Measurements from ENCODE around the gene PLEKHA7.
"Not testable (repeated sequence)": the region's sequence is repeated elsewhere in the genome, so short reads cannot be mapped to it uniquely, and the experiment has no call there.

Gene PLEKHA7

DNA sequence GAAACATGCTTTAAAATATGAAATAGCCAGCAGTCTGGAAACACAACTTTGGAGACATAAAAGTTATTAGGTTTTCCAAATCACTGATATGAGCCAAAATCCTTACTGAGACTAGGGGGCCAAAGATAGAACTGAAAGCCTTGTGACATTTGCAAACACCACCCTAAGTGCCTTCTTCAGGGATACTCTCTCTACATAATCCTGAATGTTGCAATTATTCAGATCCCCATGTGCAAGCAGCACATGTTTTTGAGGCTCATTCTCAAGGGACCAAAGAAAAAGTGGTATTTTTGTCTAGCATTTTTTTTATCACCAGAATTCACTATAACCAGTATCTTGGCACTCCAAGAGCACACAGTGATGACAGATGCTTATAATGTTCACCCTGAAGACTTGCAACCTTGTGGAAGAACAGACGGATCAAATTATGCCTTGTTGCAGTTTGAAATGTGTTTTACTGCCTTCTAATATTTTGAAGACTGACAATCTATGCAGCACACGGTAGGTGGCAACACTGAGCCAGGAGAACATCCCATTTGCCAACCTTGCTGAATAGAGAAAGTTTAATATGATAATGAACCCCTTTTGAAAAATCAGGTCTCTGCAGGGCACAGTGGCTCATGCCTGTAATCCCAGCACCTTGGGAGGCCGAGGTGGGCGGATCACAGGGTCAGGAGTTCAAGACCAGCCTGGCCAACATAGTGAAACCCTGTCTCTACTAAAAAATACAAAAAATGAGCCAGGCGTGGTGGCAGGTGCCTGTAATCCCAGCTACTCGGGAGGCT is 78.5 kb downstream of the PLEKHA7 start:
- DNase-seq = peak; percentile 24

DNA sequence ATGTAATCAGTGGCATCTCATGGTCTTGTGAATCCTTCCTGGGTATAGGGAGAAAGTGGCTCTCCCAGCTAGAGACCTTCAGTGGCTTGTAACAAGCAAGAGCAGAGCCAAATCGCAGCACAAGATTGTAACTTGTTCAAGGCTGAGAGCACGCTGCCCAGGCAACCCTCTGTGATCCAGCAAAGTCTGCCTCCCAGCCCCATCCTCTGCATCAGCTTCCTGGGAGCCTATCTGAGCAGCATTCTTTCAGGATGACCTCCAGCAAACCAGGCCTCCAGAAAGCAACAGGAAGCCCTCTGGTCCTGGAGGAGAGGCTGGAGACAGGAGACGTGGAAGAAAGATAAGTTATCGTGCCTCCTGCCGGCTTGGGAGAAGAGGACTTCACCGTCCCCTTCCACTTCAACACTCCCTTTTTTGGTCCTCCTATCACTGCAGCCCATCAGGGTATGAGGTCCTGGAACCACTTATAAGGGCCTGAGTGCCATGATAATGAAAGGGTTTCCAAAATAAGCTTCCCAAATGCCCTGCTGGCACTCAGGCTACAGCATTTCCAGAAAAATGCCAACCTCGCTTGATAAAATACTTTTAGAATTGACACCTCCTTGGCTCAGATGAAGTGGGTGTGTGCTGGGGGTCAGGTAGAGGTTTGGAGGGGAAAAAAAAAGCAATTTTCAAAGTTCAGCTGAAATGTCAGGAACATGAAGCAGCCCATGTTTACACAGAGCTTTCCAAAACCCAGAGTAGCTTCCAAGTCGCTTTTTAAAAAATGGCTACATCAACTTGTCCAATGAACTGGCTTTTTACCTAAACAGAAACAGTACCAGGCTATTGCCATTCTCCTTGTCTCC is 80.2 kb downstream of the PLEKHA7 start:
- no peak for DNase-seq

DNA sequence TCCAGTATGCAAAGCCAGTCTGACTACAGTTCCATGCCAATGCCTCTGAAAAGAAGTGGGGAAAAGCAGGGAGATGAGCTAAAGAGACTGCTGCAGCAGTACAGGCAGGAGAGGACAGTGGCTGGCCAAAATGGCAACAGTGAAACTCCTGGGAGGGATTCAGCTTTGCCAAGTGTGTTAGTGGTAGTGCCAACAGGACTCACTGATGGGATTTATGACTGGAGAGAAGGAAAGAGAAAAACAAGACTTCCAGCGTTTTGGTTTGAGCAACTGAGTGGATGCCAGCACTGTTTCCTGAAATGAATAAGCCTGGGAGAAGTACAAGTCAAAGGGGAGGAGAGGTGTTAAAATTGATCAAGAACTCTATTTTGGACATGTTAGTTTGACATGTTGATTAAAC is 80.9 kb downstream of the PLEKHA7 start:
- DNase-seq = no peak

- DNase-seq = no peak
Observed at GRCh38 chr11:16928044-16928443, 86.2 kb downstream of the PLEKHA7 start.

DNA sequence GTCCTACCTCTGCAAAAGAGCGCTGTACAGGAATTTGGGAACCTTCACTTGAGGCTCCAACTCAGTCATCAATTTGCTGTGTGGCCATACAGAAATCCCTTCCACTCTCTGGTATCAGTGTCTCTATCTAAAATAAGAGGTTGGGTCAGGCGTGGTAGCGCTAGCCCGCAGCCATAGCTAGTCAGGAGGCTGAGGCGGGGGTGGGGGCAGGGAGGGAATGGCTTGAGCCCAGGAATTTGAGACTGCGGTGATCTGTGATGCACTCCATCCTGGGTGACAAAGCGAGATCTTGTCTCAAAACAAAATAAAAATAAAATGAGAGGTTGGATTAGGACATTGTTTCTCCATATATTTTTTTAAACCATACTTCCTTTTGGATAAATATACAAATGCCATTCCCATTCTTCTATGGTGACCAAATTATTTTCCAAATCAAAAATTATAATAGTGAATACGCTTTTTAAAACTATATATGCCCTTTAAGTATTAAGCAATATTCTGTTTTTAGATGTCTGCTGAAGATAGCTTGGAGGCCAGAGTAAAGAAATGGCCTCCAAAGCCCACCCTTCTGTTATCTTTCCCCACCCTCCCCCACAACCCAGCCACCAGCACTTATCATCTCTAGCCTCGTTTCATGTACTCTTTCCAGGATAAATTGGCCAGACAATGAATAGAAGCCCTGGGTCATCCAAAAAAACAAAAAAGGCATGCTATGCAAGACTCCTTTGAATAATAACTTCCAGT is 87.2 kb downstream of the PLEKHA7 start:
- no peak for DNase-seq

GRCh38 chr11:16925561-16926065 is 88.6 kb downstream of the PLEKHA7 start:
- no peak for DNase-seq

DNA sequence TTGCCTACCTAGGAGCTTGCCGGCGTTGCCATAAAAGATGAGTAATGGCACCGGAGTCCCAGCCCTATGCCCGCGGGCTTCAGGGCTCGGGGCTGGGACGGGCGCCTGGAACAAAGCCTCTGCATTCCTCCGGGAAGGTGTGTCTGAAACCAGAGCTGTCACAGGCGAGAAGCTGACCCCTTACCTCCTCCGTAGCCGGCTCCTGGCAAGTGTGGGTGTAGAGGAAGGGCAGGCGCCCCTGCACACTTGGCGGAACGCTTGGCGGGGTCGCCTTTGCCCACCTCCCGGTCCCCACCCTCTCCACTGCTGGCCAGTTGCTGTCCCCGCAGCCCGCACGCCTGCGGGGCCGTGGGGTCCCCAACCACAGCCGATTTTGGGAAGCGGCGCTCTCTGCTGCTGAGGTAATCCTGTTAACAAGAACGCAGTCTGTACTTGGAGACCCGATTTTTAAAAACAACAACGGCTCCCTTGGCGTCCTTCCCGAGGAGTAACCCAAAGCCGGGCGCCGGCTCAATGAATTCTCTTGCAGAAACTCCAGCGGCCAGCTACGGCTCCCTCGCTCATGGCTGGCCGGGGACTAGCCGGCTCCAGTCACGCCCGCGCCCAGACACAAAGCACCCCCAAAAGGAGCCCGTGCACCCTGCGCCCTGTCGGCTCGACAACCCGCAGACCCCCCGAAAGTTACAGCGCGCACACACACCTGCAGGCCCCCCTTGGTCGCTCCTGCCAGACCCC is 89.2 kb downstream of the PLEKHA7 start:
- DNase-seq = no peak

DNA sequence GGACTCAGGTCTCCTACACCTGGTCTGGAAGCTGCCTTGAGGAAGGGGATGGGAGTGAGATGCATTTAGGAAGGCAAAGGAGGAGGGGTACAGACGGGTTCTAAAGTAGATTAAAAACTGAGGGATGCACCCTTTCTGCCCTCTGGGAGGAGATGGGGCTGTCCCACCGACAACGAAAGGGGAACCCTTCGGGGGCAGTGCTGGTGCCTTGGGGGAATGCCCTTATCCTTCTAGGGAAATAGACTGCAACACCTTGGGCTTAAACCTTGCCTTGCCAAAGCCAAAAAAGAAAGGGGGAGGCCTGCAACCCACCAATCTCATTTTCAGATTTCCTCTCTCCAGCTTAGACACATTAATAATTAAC is 89.8 kb downstream of the PLEKHA7 start:
- DNase-seq = no peak

- no peak for DNase-seq
Observed at GRCh38 chr11:16923987-16924386, 90.2 kb downstream of the PLEKHA7 start.

GRCh38 chr11:16921668-16922067 is 92.5 kb downstream of the PLEKHA7 start:
- DNase-seq = no peak

DNA sequence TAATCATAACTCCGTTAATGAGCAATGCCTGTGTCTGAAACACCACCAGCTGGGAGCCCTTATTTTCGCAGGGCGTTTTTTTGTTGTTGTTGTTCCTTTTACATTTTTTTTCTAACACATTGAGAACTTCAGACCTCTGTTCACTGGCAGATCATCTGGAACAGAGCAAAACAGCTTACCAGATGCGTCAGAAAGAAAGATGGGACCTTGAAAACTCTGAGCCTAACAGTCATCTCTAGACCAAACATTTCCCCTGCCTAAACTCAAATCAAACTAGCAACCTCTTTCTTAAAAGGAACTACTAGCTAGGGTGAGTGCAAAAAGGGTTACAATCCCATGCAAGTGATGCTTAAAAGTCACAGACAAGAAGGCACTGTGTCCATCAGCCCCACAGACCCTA is 93.2 kb downstream of the PLEKHA7 start:
- no peak for DNase-seq

- DNase-seq = no peak
Observed at GRCh38 chr11:16920559-16920958, 93.7 kb downstream of the PLEKHA7 start.

- DNase-seq = not testable (repeated sequence)
Observed at GRCh38 chr11:16918543-16919182, 95.6 kb downstream of the PLEKHA7 start.

DNA sequence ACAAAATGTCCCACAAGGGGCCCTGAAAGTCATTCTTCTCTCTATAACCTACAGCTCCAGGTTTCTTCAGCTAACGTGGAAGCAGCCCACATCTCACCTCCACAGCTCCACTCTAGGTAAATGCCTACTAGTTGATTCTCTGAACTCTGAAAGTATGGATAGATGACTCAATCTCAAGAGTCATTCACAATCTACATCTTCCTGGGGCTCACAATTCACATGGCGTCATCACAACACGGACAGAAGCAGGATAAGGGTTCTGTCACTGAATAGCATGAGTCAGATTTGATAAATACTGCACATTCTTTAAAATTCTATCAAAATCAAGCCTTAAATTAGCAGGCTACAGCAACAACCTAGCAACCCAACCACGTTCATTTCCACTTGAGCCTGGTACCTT is 96.3 kb downstream of the PLEKHA7 start:
- no peak for DNase-seq

DNA sequence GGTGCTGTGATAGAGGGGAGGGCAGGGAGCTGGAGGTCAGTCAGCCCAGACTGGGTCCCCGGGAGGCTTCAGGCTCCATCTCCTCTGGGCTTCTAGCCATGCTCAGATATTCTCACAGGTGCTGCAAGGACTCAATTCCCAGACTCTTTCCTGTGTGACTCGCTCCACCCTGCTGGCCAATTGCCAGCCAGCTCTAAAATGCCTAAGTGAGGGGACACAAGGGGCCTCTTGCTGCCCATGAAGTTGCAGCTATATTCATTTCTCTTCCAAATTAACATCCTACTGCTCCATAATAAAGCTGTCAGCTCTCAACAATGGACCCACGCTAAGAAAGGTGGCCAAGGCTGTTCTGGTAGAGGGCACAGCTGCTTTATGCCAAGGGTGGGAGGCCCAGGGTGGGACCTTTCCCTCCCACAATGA is 101.5 kb downstream of the PLEKHA7 start:
- DNase-seq = no peak

DNA sequence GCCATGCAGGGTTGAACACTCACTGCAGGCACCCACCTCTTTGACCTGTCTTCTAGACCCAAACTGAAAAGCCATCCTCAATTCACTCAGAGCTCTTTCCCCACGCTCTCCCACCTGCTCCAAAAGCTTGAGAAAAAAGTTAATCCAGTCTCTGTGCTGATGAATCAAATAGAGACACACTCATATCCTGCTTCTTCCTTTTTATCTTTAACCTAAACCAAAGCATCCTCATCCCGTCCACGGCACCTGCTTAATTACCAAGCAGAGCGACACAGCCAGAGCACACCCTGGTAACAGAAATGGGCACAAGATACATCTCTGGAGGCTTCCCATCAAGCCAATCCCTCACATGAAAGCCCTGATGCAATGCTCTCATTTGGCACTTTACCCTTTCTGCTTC is 102.6 kb downstream of the PLEKHA7 start:
- DNase-seq = no peak

DNA sequence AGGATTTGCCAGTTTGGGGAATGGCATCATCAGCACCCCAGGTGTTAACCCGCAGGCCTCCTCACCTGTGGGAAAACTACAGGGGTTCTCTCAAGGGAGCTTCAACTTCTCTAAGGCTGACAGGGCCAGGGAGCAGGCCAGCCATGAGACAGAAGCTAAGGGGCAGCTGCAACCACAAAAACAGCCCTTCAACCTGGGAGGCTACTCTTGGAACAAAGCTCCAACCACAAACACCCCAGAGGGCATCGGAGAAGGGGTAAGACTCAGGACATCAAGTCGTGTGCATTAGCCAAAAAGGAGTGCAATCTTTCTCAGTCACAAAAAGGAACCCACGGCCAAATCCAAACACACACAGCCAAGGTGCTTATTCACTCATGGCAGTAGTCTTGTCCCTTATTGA is 103.0 kb downstream of the PLEKHA7 start:
- no peak for DNase-seq

DNA sequence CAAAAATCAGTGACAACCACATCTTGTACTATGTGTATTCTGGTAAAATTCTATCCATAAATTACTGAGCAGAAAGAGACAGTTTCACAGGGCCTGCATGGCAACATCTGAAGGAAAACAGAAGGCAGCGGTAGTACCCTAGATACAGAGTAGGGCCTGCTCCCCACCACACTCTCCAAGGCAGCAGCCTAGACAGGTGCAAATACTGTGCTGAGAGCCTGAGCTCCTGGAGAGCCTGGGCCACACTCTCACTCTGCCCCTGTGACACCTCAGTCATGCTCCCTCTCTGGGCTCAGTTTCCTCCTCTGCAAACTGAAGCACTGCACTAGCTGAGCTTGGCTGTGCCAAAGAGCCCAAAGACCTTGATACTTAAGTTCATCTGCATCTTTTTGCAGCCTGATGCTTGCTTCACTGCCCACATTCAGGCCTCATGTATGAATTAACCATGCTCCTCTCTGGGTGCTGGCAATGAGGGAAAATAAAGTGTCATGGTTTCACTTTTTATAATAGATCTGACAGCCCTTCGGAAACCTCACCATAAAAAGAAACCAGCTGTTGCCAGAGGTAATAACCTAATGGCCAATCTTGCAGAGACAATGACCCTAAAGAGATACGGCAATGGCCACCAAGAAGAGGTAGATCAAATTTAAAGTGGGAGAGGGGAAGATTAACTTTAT is 104.7 kb downstream of the PLEKHA7 start:
- no peak for DNase-seq

DNA sequence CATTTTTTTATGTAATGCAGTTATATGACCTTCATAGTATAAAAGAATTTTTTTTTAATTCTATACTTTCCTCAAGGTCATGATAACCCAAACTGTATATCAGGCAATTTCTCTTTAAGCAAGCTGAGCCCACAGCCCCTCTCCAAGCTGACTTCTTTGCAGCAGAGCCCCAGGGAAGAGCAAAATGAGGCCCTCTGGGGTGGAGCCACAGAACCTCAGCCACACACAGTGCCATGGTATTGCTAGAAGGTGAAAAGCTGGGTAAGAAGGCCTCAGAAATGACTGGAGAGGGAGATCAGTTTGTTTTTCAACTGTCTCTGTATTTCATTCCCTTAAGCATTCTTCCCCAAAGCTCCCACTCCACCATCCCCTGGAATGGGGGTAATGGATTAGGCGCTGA is 108.8 kb downstream of the PLEKHA7 start:
- no peak for DNase-seq

DNA sequence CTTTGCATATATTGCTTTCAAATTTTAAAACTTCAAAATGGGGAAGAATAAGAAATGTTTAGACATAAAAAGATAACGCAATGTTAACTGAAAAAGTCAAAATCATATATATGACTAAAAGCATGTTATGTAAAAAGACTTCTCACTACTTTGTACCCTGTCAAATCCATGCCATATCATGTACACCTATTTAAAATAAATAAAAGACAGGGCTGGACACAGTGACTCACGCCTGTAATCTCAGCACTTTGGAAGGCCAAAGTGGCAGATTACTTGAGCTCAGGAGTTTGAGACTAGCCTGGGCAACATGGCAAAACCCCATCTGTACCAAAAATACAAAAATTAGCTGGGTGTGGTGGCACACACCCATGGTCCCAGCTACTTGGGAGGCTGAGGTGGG is 109.5 kb downstream of the PLEKHA7 start:
- DNase-seq = not testable (repeated sequence)

- peak; percentile 13 for DNase-seq
Observed at GRCh38 chr11:16902781-16903378, 111.3 kb downstream of the PLEKHA7 start.

Measured in suppressor macrophage treated with lipopolysaccharide for 4 hours (primary cell).